HepG2 (cell line): ENCODE data around the gene NTRK2.

Source experiments
- IRF2 ChIP-seq: IDR thresholded peaks from 2 replicates; pipeline ENCODE4 v1.6.1; 2018; ENCODE audit warnings: missing genetic modification reagents, missing compliant biosample characterization
- JUN ChIP-seq: sonication (generic); formaldehyde crosslinking; IDR thresholded peaks from 2 replicates; pipeline ENCODE4 v1.4.0; 2020; ENCODE audit warnings: mild to moderate bottlenecking, missing genetic modification reagents
- KDM6A ChIP-seq: IDR thresholded peaks from 2 replicates; pipeline ENCODE4 v1.6.1; 2016; ENCODE audit warnings: low read depth
- MAFF ChIP-seq: IDR thresholded peaks from 2 replicates; pipeline ENCODE4 v1.6.1; 2011; ENCODE audit warnings: low read depth, low read length, improper control_type of control experiment
- NPAS2 ChIP-seq: sonication (generic); formaldehyde crosslinking; IDR thresholded peaks from 2 replicates; pipeline ENCODE4 v1.8.0; 2022; ENCODE audit warnings: mild to moderate bottlenecking, missing genetic modification reagents, borderline replicate concordance
- ZNF605 ChIP-seq: sonication (generic); formaldehyde crosslinking; IDR thresholded peaks from 2 replicates; pipeline ENCODE4 v1.8.0; 2022; ENCODE audit warnings: mild to moderate bottlenecking, missing genetic modification reagents

- TF ChIP-seq NPAS2 (CRISPR knock-in tag) (no peak), ZNF605 (CRISPR knock-in tag) (no peak), IRF2 (CRISPR knock-in tag) (no peak), KDM6A (CRISPR knock-in tag) (no peak), JUN (CRISPR knock-in tag) (no peak), MAFF (peak; percentile 54; the same call in 1 of the 2 replicates)
Observed at GRCh38 chr9:84811072-84811750, 141.7 kb downstream of the NTRK2 start.
